Hematopoietic multipotent progenitor cell treated with erythropoietin and hydrocortisone succinate and interleukin-3 and kit ligand, for 17 days (in vitro differentiated cells): ENCODE measurements around the gene ANTXRL.
"Not testable (repeated sequence)": the region's sequence is repeated elsewhere in the genome, so short reads cannot be mapped to it uniquely, and the experiment has no call there.

ENCODE experiments used
- DNase-seq: peaks from one replicate; pipeline ENCODE4 v3.0.0-alpha.2; 2015; ENCODE audit warnings: low spot score

Gene ANTXRL

DNA sequence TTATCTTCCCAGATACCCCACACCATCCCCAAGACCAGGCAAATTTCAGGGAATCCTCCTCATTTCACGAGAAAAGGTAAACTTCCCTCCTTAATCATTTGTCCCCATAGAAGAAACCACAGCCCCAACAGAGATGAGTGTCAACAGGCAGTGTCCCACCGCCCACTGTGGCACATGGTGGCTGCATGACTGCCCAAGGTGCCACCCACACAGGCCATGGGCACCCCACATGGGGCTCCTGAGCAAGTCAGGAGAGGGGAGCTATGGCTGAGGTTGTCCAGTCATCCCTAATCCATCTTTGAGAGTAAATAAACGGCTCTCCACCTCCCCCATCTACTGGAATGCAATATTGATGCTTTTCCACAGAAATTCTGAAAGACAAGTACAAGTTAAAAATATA is 44.1 kb downstream of the ANTXRL start:
- DNase-seq, result no peak

DNA sequence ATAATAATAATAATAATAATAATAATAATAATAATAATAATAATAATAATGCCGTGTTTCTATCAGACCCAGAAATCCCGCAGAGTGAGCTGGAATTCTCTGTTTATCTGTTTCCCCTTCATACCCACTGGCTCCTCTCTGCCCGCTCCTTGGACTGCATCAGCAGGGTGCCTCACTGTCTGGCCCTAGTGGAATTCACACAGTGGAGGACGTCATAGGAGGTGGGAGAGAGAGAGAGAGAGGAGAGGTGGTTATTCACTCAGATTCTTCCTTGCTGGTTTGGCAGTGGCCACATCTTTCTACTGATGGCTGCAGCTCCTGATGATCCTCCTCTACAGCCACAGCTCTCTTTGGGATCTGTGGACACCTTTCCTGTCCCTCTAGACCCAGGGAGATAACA is 78.7 kb downstream of the ANTXRL start:
- not testable (repeated sequence) for DNase-seq

DNA sequence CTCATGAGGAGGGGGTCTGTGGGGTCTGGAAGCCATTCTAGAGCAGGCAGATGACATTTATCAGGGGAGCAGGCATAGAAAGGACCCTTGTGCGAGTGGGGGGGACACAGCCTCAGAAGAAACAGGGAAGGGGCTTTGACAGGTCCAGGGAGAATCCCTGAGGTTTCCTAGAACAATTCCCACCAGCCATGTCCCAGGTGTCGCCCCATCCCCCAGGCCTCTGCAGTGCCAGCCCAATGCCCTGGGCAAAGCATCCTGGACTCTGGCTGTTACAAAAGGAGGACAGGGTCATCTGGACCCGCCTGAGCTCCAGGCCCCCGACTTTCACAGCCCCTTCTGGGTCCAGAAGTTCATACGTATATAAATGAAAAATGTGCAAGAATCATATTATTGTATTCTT is 80.4 kb downstream of the ANTXRL start:
- not testable (repeated sequence) for DNase-seq

DNA sequence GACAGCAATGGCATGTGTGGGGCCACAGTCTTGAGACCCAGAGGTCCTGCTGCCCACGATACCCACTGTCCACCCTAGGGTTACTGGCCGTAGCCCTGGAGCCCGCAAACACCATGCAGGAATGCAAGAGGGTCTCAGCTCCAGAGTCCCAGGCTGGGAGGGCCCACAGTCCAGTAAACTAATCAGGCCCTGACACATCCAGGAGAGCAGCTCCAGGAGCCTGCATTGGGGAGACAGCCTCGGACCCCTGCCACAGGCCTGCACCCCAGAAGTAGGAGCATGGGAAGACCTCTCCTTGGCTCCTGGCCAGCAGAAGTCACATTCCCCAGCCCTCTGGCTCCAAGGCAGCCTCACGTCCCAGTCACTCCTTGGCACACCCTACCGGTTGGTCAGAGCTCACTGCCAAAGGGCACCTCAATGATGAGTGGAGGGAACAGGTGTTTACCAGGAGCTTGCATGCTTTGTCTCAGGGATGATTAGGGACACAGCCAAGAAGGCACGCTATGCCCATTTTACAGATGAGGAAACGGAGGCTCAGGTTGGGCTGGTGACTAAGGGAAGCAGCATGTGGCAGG is 81.0 kb downstream of the ANTXRL start:
- DNase-seq, result not testable (repeated sequence)

DNA sequence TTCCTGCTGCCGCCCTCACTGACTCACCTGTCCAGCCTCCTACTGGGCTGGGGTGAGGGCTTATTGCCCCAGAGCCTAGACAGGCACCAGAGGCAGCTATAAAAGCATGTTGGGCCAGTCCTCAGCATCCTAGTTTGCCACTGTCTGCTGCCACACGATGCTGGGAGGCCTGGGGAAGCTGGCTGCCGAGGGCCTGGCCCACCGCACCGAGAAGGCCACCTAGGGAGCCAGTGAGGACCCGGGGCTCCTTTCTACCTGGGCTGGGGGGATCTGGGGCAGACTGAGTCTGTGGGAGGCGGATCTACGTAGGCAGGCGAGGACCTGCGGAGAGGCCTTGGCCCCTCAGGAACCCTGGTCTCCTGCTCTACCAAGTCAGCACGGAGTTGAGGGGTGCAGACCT is 82.2 kb downstream of the ANTXRL start:
- not testable (repeated sequence) for DNase-seq

DNA sequence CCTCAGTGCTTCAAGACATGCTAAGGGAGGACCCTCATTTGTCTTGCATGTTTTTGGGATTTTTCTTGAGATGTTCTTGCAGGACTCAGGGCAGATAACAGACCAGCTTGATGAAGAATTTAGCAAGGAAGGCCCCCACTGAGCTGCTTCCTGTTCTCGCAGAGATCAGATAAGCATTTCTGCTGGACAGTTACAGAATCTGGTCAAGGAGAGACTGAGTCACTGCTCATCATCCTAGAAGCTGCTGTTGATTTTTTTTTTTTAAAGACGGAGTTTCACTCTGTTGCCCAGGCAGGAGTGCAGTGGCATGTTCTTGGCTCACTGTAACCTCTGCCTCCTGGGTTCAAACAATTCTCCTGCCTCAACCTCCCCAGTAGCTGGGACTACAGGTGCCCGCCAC is 87.6 kb downstream of the ANTXRL start:
- not testable (repeated sequence) for DNase-seq

DNA sequence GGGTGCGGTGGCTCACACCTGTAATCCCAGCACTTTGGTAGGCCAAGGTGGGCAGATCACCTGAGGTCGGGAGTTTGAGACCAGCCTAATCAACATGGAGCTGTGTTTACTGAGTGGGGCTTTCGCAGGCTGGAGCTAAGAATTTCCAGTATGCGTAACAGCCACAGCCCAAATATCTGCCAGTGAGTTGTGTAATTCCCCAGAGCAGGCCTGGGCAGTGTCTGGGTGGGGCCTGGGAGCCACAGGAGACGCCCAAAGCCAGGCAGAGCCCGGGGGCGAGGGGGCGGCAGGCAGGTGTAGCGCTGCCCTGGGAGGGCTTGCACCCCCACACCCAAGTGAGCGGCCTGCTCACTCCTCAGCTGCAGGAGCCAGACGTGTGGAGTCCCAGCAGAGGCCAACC is 88.6 kb downstream of the ANTXRL start, which contains the start of gene ANXA8L1:
Gene ANXA8L1, plus strand, starts transcription at position 371 of the 400 bp plus-strand sequence. CDS start 76 bp downstream, outside the sequence.
- DNase-seq, result not testable (repeated sequence)

DNA sequence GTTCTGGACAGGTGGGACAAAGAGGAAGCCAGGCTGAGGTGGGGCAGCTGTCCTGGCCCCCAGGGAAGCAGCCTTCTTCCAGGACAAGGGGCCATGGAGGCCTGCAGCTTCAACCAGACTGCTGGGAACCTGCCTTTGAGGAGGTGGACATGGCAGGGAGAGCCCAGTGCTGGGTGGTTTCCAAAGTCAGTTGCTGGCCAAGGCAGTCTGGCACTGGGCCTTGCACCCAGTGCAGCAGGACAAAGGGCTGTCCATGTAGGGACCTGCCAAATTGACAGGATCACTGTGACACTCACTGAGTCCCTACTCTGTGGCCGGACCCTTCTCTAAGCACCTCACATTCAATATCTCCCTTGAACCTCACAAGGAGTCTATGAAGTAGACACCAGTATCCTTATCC is 90.2 kb downstream of the ANTXRL start:
- not testable (repeated sequence) for DNase-seq

DNA sequence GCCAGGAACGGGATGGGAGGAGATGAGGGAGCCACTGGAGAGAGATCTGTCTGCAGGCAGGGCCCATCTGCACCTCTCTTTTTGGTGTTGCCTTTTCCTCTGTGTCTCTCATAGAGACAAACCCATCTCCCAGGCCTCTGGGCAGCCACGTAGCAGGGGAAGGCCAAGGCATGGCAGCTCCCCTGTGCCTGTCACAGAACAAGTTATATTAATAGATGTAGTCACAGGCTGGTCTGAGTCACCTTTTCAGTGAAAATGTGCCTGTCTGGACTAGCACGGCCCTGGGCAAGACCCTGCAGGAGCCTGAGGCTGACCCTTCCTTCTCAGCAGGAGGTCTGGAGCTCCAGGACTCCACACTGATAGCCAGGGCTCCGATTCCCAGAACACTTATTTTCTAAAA is 90.9 kb downstream of the ANTXRL start:
- not testable (repeated sequence) for DNase-seq

DNA sequence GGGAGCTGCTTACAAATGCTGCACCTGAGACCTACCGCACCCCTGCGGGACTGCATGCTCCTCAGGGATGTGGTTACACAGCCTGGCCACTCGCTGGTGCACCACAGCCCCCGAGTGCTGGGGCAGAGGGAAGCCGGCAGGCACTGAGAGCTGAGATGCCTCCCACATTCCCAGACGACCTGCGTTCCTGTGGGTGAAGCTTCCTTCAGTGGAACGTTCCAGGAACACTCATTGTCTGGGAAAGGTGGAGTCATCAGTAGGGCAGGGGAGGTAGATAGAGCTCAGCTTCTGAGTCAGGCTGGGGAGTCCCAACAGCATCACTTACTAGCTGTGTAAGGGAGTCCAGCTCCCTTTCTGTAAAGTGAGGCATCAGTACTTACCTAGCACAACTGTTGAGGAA is 91.3 kb downstream of the ANTXRL start:
- not testable (repeated sequence) for DNase-seq

DNA sequence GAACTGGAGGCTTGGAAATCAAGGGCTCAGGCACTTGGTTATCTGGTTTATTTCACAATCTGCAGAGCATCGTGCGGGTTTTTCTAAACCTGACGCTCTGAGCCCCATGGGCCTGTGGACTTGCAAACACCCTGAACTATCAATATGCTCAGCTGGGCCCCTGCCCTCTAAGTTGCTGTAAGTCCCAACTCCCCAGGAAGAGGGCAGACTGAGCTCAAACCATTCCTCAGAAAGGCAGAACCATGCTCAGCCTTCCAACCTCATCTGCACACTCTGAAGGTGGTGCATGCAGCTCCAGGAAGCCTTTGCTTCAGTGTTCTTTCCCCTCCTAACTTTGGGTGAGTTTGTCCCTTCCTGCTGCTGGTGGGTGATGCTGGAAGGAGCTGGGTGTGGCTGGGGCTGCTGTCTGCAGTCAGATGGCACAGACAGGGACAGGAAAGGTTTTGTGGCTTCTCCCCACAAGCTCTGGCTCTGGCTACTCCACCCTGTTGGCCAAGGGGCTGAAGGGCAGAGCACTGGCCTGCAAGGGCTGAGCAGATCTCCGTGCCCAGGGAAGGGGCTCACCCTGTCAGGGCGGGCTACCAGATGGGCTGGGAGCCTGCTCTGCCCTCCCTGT is 92.5 kb downstream of the ANTXRL start:
- DNase-seq, result not testable (repeated sequence)
